Astrocyte (in vitro differentiated cells and primary cell): ENCODE measurements around the gene FHIT.

Experiments used
- CTCF ChIP-seq: IDR thresholded peaks from 2 replicates; pipeline ENCODE4 v1.5.1; 2011; ENCODE audit warnings: low read depth, mild to moderate bottlenecking, inconsistent platforms, low read length, moderate library complexity; ENCODE audit not compliant: insufficient read depth
- EZH2 ChIP-seq: IDR thresholded peaks from 2 replicates; pipeline ENCODE4 v1.6.1; 2012; ENCODE audit warnings: mild to moderate bottlenecking, low read length, inconsistent platforms; ENCODE audit not compliant: insufficient read depth

- TF ChIP-seq CTCF: no peak
- no peak for TF ChIP-seq EZH2
Observed at GRCh38 chr3:59854061-59854709, 1397.1 kb downstream of the FHIT start.
